Upper lobe of right lung (tissue), 1 donor: ENCODE results near the gene MCU. TPM values are rescaled to one million over a fixed set of nuclear protein-coding genes. Genes with fewer than 3 reads are reported as not detected.

ENCODE experiments used
- ATAC-seq: fragments of 200-7000 bp; cut with Tn5 transposase; one replicate; pipeline ENCODE4 v1.9.1; 2020; ENCODE audit warnings: mild to moderate bottlenecking, moderate library complexity
- DNase-seq: peaks from one replicate; pipeline ENCODE4 v3.0.0-alpha.2; 2020
- H3K27ac ChIP-seq: fragments of 200-600 bp; one replicate; pipeline ENCODE4 v1.8.0; 2022
- H3K27me3 ChIP-seq: fragments of 200-600 bp; one replicate; pipeline ENCODE4 v1.8.0; 2022; ENCODE audit warnings: mild to moderate bottlenecking
- H3K36me3 ChIP-seq: fragments of 200-600 bp; one replicate; pipeline ENCODE4 v1.8.0; 2022
- H3K4me1 ChIP-seq: fragments of 200-600 bp; one replicate; pipeline ENCODE4 v1.8.0; 2022
- H3K4me3 ChIP-seq: fragments of 200-600 bp; one replicate; pipeline ENCODE4 v1.8.0; 2022; ENCODE audit warnings: mild to moderate bottlenecking
- H3K9me3 ChIP-seq: fragments of 200-600 bp; one replicate; pipeline ENCODE4 v1.8.0; 2022
- intact Hi-C: fragments of 100-400 bp; cut with DNase I; formaldehyde crosslinking; loops from one replicate; pipeline ENCODE4 v1.11.0; 2022
- total RNA-seq: library from RNA; stranded (reverse); fragmentation: NEBNext Ultra II Directional; extraction: Animal tissue kit (Norgen Biotek cat#: 25700); gene quantifications from one replicate; pipeline ENCODE4 v1.2.1, GENCODE V29; 2021
- TF ChIP-seq, protein P1 (sequence below): fragments of 200-600 bp; IDR thresholded peaks from one replicate; pipeline ENCODE4 v1.8.0; 2022; ENCODE audit warnings: antibody characterized with exemption
- donor health status: DM: no; HTN: yes; CAD: no; lungs with severe emphysema.

MCU gene
- total RNA-seq, 1 donor from 2014 or later = 31.1 TPM

DNA sequence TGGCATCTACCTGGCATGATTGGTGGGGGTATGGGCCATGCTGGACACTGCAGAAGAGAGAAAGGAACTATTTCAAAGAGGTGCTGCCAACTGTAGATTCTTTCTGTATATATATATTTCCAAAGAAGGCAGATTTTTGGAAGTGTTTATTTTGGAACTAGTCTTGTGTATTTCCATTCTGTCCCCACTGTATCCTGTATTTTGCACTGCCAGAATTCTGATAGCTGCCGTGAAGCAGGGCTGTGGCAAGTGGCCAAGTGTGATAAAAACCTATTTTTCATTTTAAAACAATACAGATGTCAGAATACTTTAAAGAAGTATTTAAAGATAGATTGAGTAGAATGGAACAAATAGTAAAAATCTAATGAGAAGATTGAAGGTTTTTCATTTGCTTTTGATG lies 17.1 kb downstream of the MCU start:
- TF ChIP-seq, protein P1, sequence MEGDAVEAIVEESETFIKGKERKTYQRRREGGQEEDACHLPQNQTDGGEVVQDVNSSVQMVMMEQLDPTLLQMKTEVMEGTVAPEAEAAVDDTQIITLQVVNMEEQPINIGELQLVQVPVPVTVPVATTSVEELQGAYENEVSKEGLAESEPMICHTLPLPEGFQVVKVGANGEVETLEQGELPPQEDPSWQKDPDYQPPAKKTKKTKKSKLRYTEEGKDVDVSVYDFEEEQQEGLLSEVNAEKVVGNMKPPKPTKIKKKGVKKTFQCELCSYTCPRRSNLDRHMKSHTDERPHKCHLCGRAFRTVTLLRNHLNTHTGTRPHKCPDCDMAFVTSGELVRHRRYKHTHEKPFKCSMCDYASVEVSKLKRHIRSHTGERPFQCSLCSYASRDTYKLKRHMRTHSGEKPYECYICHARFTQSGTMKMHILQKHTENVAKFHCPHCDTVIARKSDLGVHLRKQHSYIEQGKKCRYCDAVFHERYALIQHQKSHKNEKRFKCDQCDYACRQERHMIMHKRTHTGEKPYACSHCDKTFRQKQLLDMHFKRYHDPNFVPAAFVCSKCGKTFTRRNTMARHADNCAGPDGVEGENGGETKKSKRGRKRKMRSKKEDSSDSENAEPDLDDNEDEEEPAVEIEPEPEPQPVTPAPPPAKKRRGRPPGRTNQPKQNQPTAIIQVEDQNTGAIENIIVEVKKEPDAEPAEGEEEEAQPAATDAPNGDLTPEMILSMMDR = no peak
- no peak overlapping the region for H3K4me3 ChIP-seq
- peaks cover 17% of the 10 kb centered on the region for H3K4me1 ChIP-seq
- H3K9me3 ChIP-seq = no peaks in the 10 kb centered on the region
- intact Hi-C loops = loop anchor here (10.0 kb wide), 1 partner anchor 106 kb away; no protein-coding TSS in a partner anchor
- no peak overlapping the region for H3K27ac ChIP-seq
- H3K36me3 ChIP-seq = no peaks in the 10 kb centered on the region
- DNase-seq (no peak), ATAC-seq (no peak)
- H3K27me3 ChIP-seq = no peaks in the 10 kb centered on the region

- TF ChIP-seq, protein P1 = no peak
- no peak for DNase-seq
- H3K4me3 ChIP-seq = no peak overlapping the region
- ATAC-seq = no peak
- H3K4me1 ChIP-seq = peaks cover 17% of the 10 kb centered on the region
- intact Hi-C loops = no loop called here
- H3K27ac ChIP-seq = no peak overlapping the region
- H3K9me3 ChIP-seq = no peaks in the 10 kb centered on the region
- H3K36me3 ChIP-seq = peaks cover 7% of the 10 kb centered on the region
- no peaks in the 10 kb centered on the region for H3K27me3 ChIP-seq
These were observed 20.2 kb downstream of the MCU start for GRCh38 chr10:72712136-72712535.

GRCh38 chr10:72719941-72720592 lies 28.1 kb downstream of the MCU start:
- Histone ChIP-seq H3K27ac (no peak overlapping the region), H3K9me3 (no peaks in the 10 kb centered on the region), H3K27me3 (no peaks in the 10 kb centered on the region), H3K4me3 (no peak overlapping the region), H3K36me3 (peaks cover 9% of the 10 kb centered on the region), H3K4me1 (no peaks in the 10 kb centered on the region)
- DNase-seq (no peak), ATAC-seq (no peak)
- intact Hi-C loops = no loop called here
- TF ChIP-seq, protein P1 = no peak

DNA sequence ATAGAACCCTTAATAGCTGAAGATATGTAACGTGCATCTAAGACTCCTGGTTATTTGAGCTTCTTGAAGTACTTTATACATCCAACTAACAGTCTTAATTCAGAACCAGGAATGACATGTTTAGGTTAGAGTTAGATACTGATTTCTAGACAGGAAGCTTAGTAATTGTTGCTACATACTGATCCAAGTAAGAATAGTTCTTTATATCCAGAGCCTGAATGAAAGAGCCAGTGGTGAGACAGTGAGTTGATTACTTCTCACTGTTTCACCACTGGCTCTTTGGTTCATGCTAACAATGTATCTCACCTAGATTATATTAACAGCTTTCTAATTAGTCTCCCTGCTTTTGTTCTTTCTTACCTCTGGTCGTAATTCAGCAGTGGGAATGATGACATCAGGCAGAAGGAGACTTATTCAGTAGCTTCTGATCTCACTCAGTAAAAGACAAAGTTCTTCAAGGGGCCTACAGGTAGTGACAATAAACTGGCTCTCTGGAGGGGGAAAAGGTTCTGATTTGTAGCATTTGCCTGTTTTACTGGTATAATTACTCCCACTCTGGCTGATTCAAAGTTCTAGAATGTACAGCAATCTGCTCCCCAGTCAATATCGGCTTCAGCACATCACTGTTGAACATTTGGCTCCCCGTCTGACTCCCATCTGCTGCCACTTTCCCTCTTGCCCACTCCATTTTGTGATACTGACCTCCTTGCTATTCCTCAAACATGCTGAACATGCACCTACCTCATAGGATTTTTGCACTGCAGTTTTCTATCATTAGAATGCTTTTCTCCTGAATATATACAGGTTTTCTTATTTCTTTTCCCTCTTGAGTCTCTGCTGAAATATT lies 29.1 kb downstream of the MCU start:
- intact Hi-C loops = no loop called here
- Histone ChIP-seq H3K36me3 (peaks cover 5% of the 10 kb centered on the region), H3K27ac (no peak overlapping the region), H3K4me1 (no peaks in the 10 kb centered on the region), H3K27me3 (no peaks in the 10 kb centered on the region), H3K9me3 (no peaks in the 10 kb centered on the region), H3K4me3 (no peak overlapping the region)
- no peak for DNase-seq
- TF ChIP-seq, protein P1 = no peak
- no peak for ATAC-seq

- DNase-seq = no peak
- intact Hi-C loops = no loop called here
- TF ChIP-seq, protein P1 = no peak
These were observed 35.2 kb downstream of the MCU start for GRCh38 chr10:72727130-72727529.

More at GRCh38 chr10:72727130-72727529, 35.2 kb downstream of the MCU start:
- Histone ChIP-seq H3K27me3 (no peaks in the 10 kb centered on the region), H3K9me3 (no peaks in the 10 kb centered on the region), H3K4me3 (no peak overlapping the region), H3K27ac (no peak overlapping the region), H3K4me1 (no peaks in the 10 kb centered on the region), H3K36me3 (no peaks in the 10 kb centered on the region)
- ATAC-seq = no peak
